ENCODE results near the gene APEX1.

The APEX1 gene

DNA sequence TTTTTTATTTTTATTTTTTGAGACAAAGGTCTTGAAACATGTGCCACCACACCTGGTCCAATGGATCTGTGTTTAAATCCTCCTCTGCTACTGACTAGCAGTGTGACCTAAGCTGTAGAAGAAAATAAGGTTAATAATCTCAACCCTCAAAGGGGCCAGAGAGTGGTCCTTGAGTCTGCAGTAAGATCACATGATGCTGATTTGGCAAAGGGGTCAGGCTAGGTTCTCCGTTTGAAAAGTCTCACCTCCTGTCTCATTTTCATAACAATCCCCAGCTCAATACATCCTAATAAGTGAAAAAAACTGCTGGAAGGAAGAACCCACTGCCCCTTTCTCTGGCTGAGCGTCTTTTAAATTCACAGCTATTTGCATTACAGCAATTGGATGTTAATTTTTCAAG is 33.8 kb upstream of the APEX1 start:
- Histone ChIP-seq H3K4ac (ENCODE audit: low read depth, low read length) (no peak overlapping the region), H3K36me3 (ENCODE audit: control insufficient read depth, insufficient read depth, low read length) (no peaks in the 10 kb centered on the region), H3K9ac (ENCODE audit: low read length) (no peak overlapping the region), H3K79me1 (ENCODE audit: low read length) (no peaks in the 10 kb centered on the region), H3K4me3 (ENCODE audit: low read length) (no peak overlapping the region), H4K5ac (ENCODE audit: low read length) (no peak overlapping the region), H4K8ac (ENCODE audit: low read depth, low read length) (peak overlapping the region; percentile 56), H2BK120ac (ENCODE audit: low read depth, low read length) (no peak overlapping the region), H3K27me3 (ENCODE audit: insufficient read depth, low read length, poor library complexity) (no peaks in the 10 kb centered on the region), H3K56ac (ENCODE audit: low read length) (no peak overlapping the region), H2AK5ac (ENCODE audit: low read length) (no peak overlapping the region), H3K4me1 (ENCODE audit: control insufficient read depth, low read depth, low read length) (no peaks in the 10 kb centered on the region), H2BK5ac (ENCODE audit: low read length) (no peak overlapping the region), H3K79me2 (ENCODE audit: control insufficient read depth, insufficient read depth, low read length) (no peaks in the 10 kb centered on the region), H3K23ac (ENCODE audit: low read length) (no peak overlapping the region), H3K27ac (ENCODE audit: low read depth, low read length) (no peak overlapping the region), H3K18ac (ENCODE audit: low read length) (no peak overlapping the region), H3K4me2 (ENCODE audit: low read length) (no peak overlapping the region), H2BK15ac (replicated peaks; ENCODE audit: low read depth) (no peak overlapping the region)
- no peak for DNase-seq
- WGBS (ENCODE audit: extremely low coverage, insufficient coverage, low lambda C conversion rate) = no CpG with 5 or more reads among the region's 2 CpGs

DNA sequence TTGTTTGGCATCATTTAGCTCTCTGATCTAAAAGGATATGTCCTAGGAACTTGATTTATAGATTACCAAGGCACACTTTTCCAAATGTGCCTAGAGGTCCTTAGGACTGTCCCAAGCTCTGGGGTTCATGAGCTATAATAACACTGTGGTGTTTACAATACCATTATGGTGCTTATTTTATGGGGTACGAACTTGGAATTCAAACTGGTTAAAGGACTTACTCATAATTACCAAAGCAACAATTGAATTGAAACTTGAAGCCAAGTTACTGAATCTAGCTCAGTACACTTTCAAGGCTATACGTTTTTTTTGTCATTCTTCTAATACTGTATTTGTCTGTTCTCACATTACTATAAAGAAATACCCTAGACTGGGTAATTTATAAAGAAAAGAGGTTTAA is 32.1 kb upstream of the APEX1 start:
- no peaks in the 10 kb centered on the region for H3K79me2 ChIP-seq (ENCODE audit: control insufficient read depth, insufficient read depth, low read length)
- H3K27ac ChIP-seq (ENCODE audit: low read depth, low read length) = no peak overlapping the region
- no peak overlapping the region for H4K5ac ChIP-seq (ENCODE audit: low read length)
- H3K4me3 ChIP-seq (ENCODE audit: low read length) = no peak overlapping the region
- H3K4me1 ChIP-seq (ENCODE audit: control insufficient read depth, low read depth, low read length) = peaks cover 2% of the 10 kb centered on the region
- DNase-seq = no peak
- H4K8ac ChIP-seq (ENCODE audit: low read depth, low read length) = no peak overlapping the region
- no peak overlapping the region for H2BK120ac ChIP-seq (ENCODE audit: low read depth, low read length)
- WGBS (ENCODE audit: extremely low coverage, insufficient coverage, low lambda C conversion rate) = no CpG with 5 or more reads among the region's 2 CpGs
- no peak overlapping the region for H3K9ac ChIP-seq (ENCODE audit: low read length)
- H3K18ac ChIP-seq (ENCODE audit: low read length) = no peak overlapping the region
- no peak overlapping the region for H3K4me2 ChIP-seq (ENCODE audit: low read length)
- no peak overlapping the region for H3K56ac ChIP-seq (ENCODE audit: low read length)
- no peak overlapping the region for H3K23ac ChIP-seq (ENCODE audit: low read length)
- no peak overlapping the region for H2BK15ac ChIP-seq (replicated peaks; ENCODE audit: low read depth)
- no peak overlapping the region for H2AK5ac ChIP-seq (ENCODE audit: low read length)
- no peak overlapping the region for H3K4ac ChIP-seq (ENCODE audit: low read depth, low read length)
- no peaks in the 10 kb centered on the region for H3K79me1 ChIP-seq (ENCODE audit: low read length)
- H3K36me3 ChIP-seq (ENCODE audit: control insufficient read depth, insufficient read depth, low read length) = no peaks in the 10 kb centered on the region
- H2BK5ac ChIP-seq (ENCODE audit: low read length) = no peak overlapping the region
- no peaks in the 10 kb centered on the region for H3K27me3 ChIP-seq (ENCODE audit: insufficient read depth, low read length, poor library complexity)

DNA sequence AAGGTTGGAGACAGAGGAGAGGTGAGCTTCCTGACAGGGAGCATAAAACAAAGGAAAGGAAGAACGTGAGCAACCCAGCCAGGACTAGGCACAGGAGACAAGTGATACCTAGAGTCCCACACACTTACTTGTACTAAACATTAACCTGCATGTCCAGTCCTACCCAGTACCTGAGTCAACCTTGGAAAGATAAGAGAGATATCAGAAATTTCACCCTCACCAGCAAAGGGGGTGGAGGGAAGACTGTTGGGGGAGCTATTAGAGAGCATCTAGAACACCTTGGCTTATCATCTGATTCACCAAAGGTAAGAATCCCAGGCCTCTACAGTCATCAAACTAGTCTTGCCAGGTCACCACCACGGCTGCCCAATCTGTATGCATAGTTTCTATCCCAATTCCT is 30.2 kb upstream of the APEX1 start:
- H3K9ac ChIP-seq (ENCODE audit: low read length) = no peak overlapping the region
- no CpG with 5 or more reads among the region's 2 CpGs for WGBS (ENCODE audit: extremely low coverage, insufficient coverage, low lambda C conversion rate)
- no peak overlapping the region for H3K27ac ChIP-seq (ENCODE audit: low read depth, low read length)

DNA sequence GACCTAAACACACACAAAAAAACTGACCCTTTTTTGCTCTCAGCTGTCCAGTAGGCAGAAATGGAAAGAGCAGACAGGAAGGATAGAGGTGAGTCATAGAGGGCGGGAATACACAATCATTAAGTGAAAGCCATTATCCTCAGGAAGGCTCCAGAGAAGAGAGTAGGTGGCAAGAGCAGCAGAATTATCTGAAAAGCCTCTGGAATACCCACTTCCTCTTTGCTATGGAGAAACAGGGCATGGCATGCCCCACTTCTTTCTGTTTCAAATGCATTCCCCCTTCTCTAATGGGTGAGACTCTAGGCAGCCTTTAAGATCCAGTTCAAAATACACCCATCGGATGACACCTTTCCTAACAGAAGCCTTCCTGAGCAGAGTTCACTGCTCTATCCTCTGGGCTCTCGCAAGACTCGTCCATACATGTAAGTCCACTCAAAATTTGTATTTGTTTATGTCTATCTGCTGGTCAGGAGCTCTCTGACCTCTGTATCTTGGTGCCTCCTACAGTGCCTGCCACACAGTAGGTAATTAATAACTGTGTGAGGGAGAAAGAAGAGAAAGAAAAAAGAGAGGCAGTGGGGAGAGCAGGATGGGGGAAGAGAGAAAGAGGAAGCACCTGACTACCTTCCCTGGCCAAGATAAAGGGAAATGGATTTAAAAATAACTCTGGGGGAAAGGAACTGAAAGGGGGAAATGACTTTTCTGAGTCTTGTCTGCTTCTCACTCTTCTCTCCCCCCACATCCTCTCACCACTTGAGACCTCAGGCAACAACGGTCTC is 27.6 kb upstream of the APEX1 start:
- no peak overlapping the region for H3K4me3 ChIP-seq (ENCODE audit: low read length)
- peaks cover 2% of the 10 kb centered on the region for H3K4me1 ChIP-seq (ENCODE audit: control insufficient read depth, low read depth, low read length)
- H4K8ac ChIP-seq (ENCODE audit: low read depth, low read length) = no peak overlapping the region
- no peak overlapping the region for H3K9ac ChIP-seq (ENCODE audit: low read length)
- no CpG with 5 or more reads among the region's 5 CpGs for WGBS (ENCODE audit: extremely low coverage, insufficient coverage, low lambda C conversion rate)
- peak; percentile 69 for DNase-seq
- H3K23ac ChIP-seq (ENCODE audit: low read length) = no peak overlapping the region
- H2BK15ac ChIP-seq (replicated peaks; ENCODE audit: low read depth) = no peak overlapping the region
- no peak overlapping the region for H3K4me2 ChIP-seq (ENCODE audit: low read length)
- no peaks in the 10 kb centered on the region for H3K27me3 ChIP-seq (ENCODE audit: insufficient read depth, low read length, poor library complexity)
- no peak overlapping the region for H2BK5ac ChIP-seq (ENCODE audit: low read length)
- no peaks in the 10 kb centered on the region for H3K79me2 ChIP-seq (ENCODE audit: control insufficient read depth, insufficient read depth, low read length)
- no peak overlapping the region for H2BK120ac ChIP-seq (ENCODE audit: low read depth, low read length)
- no peak overlapping the region for H3K18ac ChIP-seq (ENCODE audit: low read length)
- peak overlapping the region; percentile 38 for H3K4ac ChIP-seq (ENCODE audit: low read depth, low read length)
- H3K27ac ChIP-seq (ENCODE audit: low read depth, low read length) = no peak overlapping the region
- H4K5ac ChIP-seq (ENCODE audit: low read length) = no peak overlapping the region
- no peaks in the 10 kb centered on the region for H3K36me3 ChIP-seq (ENCODE audit: control insufficient read depth, insufficient read depth, low read length)
- peak overlapping the region; percentile 15 for H3K56ac ChIP-seq (ENCODE audit: low read length)
- no peaks in the 10 kb centered on the region for H3K79me1 ChIP-seq (ENCODE audit: low read length)
- H2AK5ac ChIP-seq (ENCODE audit: low read length) = no peak overlapping the region

More for the DNA sequence above, 30.2 kb upstream of the APEX1 start:
- Histone ChIP-seq H3K4me1 (ENCODE audit: control insufficient read depth, low read depth, low read length) (peaks cover 2% of the 10 kb centered on the region), H4K8ac (ENCODE audit: low read depth, low read length) (no peak overlapping the region), H3K18ac (ENCODE audit: low read length) (no peak overlapping the region), H3K23ac (ENCODE audit: low read length) (no peak overlapping the region), H2BK5ac (ENCODE audit: low read length) (no peak overlapping the region), H3K27me3 (ENCODE audit: insufficient read depth, low read length, poor library complexity) (no peaks in the 10 kb centered on the region), H2BK15ac (replicated peaks; ENCODE audit: low read depth) (no peak overlapping the region), H2AK5ac (ENCODE audit: low read length) (no peak overlapping the region), H3K56ac (ENCODE audit: low read length) (no peak overlapping the region), H3K4me2 (ENCODE audit: low read length) (no peak overlapping the region), H4K5ac (ENCODE audit: low read length) (no peak overlapping the region), H3K4me3 (ENCODE audit: low read length) (no peak overlapping the region), H3K79me1 (ENCODE audit: low read length) (no peaks in the 10 kb centered on the region), H3K79me2 (ENCODE audit: control insufficient read depth, insufficient read depth, low read length) (no peaks in the 10 kb centered on the region), H2BK120ac (ENCODE audit: low read depth, low read length) (no peak overlapping the region), H3K4ac (ENCODE audit: low read depth, low read length) (no peak overlapping the region), H3K36me3 (ENCODE audit: control insufficient read depth, insufficient read depth, low read length) (no peaks in the 10 kb centered on the region)
- DNase-seq = no peak

DNA sequence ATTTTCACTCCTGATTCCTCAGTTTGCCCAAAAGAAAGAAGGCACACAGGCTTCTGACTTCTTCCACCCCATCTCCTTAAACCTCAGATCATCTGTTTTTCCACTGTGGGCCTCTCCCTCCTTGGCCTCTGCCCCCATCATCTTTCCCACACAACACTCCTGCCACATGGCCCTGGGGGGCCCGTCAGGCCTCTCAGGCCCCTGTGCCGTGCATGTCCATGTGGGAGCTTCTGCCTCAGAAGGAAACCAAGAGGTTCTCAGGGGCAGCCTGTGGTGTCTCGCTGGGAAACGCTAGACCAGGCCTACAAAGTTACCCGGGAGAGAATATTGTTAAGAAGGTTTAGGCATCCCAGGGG is 27.0 kb upstream of the APEX1 start:
- no peak overlapping the region for H3K4me3 ChIP-seq (ENCODE audit: low read length)
- no peak overlapping the region for H4K8ac ChIP-seq (ENCODE audit: low read depth, low read length)
- H3K4me1 ChIP-seq (ENCODE audit: control insufficient read depth, low read depth, low read length) = peaks cover 2% of the 10 kb centered on the region
- no peaks in the 10 kb centered on the region for H3K79me1 ChIP-seq (ENCODE audit: low read length)
- DNase-seq = no peak
- no peak overlapping the region for H4K5ac ChIP-seq (ENCODE audit: low read length)
- H3K18ac ChIP-seq (ENCODE audit: low read length) = no peak overlapping the region
- H2BK5ac ChIP-seq (ENCODE audit: low read length) = no peak overlapping the region
- no peak overlapping the region for H3K27ac ChIP-seq (ENCODE audit: low read depth, low read length)
- WGBS (ENCODE audit: extremely low coverage, insufficient coverage, low lambda C conversion rate) = no CpG with 5 or more reads among the region's 5 CpGs
- H3K4ac ChIP-seq (ENCODE audit: low read depth, low read length) = no peak overlapping the region
- H3K27me3 ChIP-seq (ENCODE audit: insufficient read depth, low read length, poor library complexity) = no peaks in the 10 kb centered on the region
- no peak overlapping the region for H3K9ac ChIP-seq (ENCODE audit: low read length)
- H2BK120ac ChIP-seq (ENCODE audit: low read depth, low read length) = no peak overlapping the region
- H2BK15ac ChIP-seq (replicated peaks; ENCODE audit: low read depth) = no peak overlapping the region
- H3K4me2 ChIP-seq (ENCODE audit: low read length) = no peak overlapping the region
- no peaks in the 10 kb centered on the region for H3K79me2 ChIP-seq (ENCODE audit: control insufficient read depth, insufficient read depth, low read length)
- no peak overlapping the region for H2AK5ac ChIP-seq (ENCODE audit: low read length)
- H3K36me3 ChIP-seq (ENCODE audit: control insufficient read depth, insufficient read depth, low read length) = no peaks in the 10 kb centered on the region
- H3K56ac ChIP-seq (ENCODE audit: low read length) = peak overlapping the region; percentile 15
- H3K23ac ChIP-seq (ENCODE audit: low read length) = no peak overlapping the region

DNA sequence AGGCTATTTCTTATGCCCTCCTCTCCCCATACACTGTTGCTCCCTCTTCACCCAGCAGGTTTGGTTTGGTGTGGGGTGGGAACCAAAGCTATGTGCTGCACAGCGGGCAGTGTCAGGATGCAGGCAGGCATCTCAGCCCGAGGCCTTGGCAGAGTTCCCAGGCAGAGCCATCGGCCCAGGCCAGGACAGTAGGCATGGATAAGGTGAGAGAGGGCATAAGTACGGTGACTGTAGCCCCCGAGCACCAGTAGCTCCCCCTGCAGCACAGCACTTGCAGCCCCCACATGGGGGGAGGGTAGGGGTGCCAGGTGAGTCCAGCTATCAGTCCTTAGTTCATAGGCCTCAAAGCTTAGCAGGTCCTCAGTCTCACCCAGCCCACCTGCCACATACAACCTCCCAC is 26.2 kb upstream of the APEX1 start:
- no peak for DNase-seq
- H3K79me1 ChIP-seq (ENCODE audit: low read length) = no peaks in the 10 kb centered on the region
- peaks cover 2% of the 10 kb centered on the region for H3K4me1 ChIP-seq (ENCODE audit: control insufficient read depth, low read depth, low read length)
- no peak overlapping the region for H3K27ac ChIP-seq (ENCODE audit: low read depth, low read length)
- H3K36me3 ChIP-seq (ENCODE audit: control insufficient read depth, insufficient read depth, low read length) = no peaks in the 10 kb centered on the region
- H3K4ac ChIP-seq (ENCODE audit: low read depth, low read length) = no peak overlapping the region
- H3K4me2 ChIP-seq (ENCODE audit: low read length) = no peak overlapping the region
- H3K4me3 ChIP-seq (ENCODE audit: low read length) = no peak overlapping the region
- WGBS (ENCODE audit: extremely low coverage, insufficient coverage, low lambda C conversion rate) = no CpG with 5 or more reads among the region's 5 CpGs
- H4K8ac ChIP-seq (ENCODE audit: low read depth, low read length) = no peak overlapping the region
- H3K27me3 ChIP-seq (ENCODE audit: insufficient read depth, low read length, poor library complexity) = no peaks in the 10 kb centered on the region
- no peak overlapping the region for H2BK120ac ChIP-seq (ENCODE audit: low read depth, low read length)
- H3K9ac ChIP-seq (ENCODE audit: low read length) = no peak overlapping the region
- no peak overlapping the region for H2BK5ac ChIP-seq (ENCODE audit: low read length)
- H3K56ac ChIP-seq (ENCODE audit: low read length) = no peak overlapping the region
- H4K5ac ChIP-seq (ENCODE audit: low read length) = no peak overlapping the region
- H2BK15ac ChIP-seq (replicated peaks; ENCODE audit: low read depth) = no peak overlapping the region
- H3K18ac ChIP-seq (ENCODE audit: low read length) = no peak overlapping the region
- no peaks in the 10 kb centered on the region for H3K79me2 ChIP-seq (ENCODE audit: control insufficient read depth, insufficient read depth, low read length)
- H2AK5ac ChIP-seq (ENCODE audit: low read length) = no peak overlapping the region
- H3K23ac ChIP-seq (ENCODE audit: low read length) = no peak overlapping the region
